Body of pancreas (tissue), 4 donors: ENCODE results near the gene SCG2.

Experiments
- CTCF ChIP-seq, 7 experiments: fragments of 450-650 bp in 4 of 7; fragments of 200-600 bp in 3 of 7; sonication (generic) in 3 of 7; IDR thresholded peaks; one replicate each; pipeline ENCODE4 v1.5.1; 2016 to 2019; ENCODE audit warnings: antibody characterized with exemption in 7 of 7
- POLR2A ChIP-seq, 3 donors: fragments of 450-650 bp; IDR thresholded peaks; one replicate each; pipeline ENCODE4 v1.6.1; 2016; ENCODE audit warnings: antibody characterized with exemption in 3 of 3, mild to moderate bottlenecking in 2 of 3

- no peak for TF ChIP-seq CTCF (IDR thresholded peaks at IDR 0.05)
- TF ChIP-seq POLR2A (IDR thresholded peaks at IDR 0.05) = no peak
Measured at GRCh38 chr2:223611061-223611460, 8.9 kb upstream of the SCG2 start.
